Stimulated activated naive B cell treated with anti-CD40 and anti-IgM and Interleukin-4, amounts not matched to agents 10 μg/mL and 1 μg/mL and 100 μg/mL, for 72 hours (primary cell): ENCODE results near the gene OR1J4.
A peak's percentile ranks its signal among the peaks of the same experiment; 100 is the strongest.
"Not testable (repeated sequence)": the region's sequence is repeated elsewhere in the genome, so short reads cannot be mapped to it uniquely, and the experiment has no call there.

ENCODE experiments used
- ATAC-seq, 2 donors: fragments of 150-1000 bp; cut with Tn5 transposase; replicated peaks; 2 replicates each; pipeline ENCODE4 v1.10.0; 2021; ENCODE audit warnings: moderate library complexity in 1 of 2
- DNase-seq: peaks from one replicate; pipeline ENCODE4 v3.0.0; 2021
- H3K27ac Mint-ChIP-seq: one replicate; pipeline ENCODE4 v1.8.0; 2022; ENCODE audit warnings: mild to moderate bottlenecking, mixed read lengths
- H3K27me3 Mint-ChIP-seq, 2 donors: one replicate each; pipeline ENCODE4 v1.8.0; 2022; ENCODE audit warnings: mixed read lengths in 2 of 2
- H3K36me3 Mint-ChIP-seq, 2 donors: one replicate each; pipeline ENCODE4 v1.8.0; 2022; ENCODE audit warnings: mixed read lengths in 2 of 2, mild to moderate bottlenecking in 1 of 2
- H3K4me1 Mint-ChIP-seq, 2 donors: one replicate each; pipeline ENCODE4 v1.8.0; 2022; ENCODE audit warnings: mixed read lengths in 2 of 2, mild to moderate bottlenecking in 1 of 2
- H3K4me3 Mint-ChIP-seq, 2 donors: one replicate each; pipeline ENCODE4 v1.8.0; 2022; ENCODE audit warnings: mild to moderate bottlenecking in 2 of 2, mixed read lengths in 2 of 2, moderate library complexity in 1 of 2
- H3K9me3 Mint-ChIP-seq, 2 donors: one replicate each; pipeline ENCODE4 v1.8.0; 2022; ENCODE audit warnings: mixed read lengths in 2 of 2, mild to moderate bottlenecking in 1 of 2

Gene OR1J4, protein sequence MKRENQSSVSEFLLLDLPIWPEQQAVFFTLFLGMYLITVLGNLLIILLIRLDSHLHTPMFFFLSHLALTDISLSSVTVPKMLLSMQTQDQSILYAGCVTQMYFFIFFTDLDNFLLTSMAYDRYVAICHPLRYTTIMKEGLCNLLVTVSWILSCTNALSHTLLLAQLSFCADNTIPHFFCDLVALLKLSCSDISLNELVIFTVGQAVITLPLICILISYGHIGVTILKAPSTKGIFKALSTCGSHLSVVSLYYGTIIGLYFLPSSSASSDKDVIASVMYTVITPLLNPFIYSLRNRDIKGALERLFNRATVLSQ

DNA sequence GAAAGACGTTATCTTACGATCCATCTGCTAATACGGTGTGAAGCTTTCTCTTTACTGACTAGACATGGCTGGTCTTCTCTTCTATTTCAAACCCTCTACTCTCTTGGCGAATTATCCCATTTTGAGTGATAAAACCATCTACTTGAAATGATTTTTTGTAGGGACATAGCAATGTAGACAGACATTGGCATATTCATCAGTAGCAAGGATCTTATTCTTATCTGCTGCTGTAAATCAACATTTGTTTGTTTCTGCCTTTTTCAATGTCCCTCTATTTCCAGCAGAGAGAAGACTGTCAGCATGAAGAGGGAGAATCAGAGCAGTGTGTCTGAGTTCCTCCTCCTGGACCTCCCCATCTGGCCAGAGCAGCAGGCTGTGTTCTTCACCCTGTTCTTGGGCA lies at the start of gene OR1J4:
Gene OR1J4, plus strand, starts transcription at position 301 of the 400 bp plus-strand sequence. Its CDS starts 0 bp downstream, at position 301.
- peaks cover 14 to 16% of the 10 kb centered on the region in 2 donors for H3K27me3 Mint-ChIP-seq
- no peak for DNase-seq
- H3K4me3 Mint-ChIP-seq: no peak within 1 kb of the TSS
- no peaks in the 10 kb centered on the region for H3K4me1 Mint-ChIP-seq
- no peaks in the 10 kb centered on the region for H3K9me3 Mint-ChIP-seq
- ATAC-seq: no peak
- no peaks in the 10 kb centered on the region for H3K36me3 Mint-ChIP-seq
- H3K27ac Mint-ChIP-seq: no peak within 1 kb of the TSS

DNA sequence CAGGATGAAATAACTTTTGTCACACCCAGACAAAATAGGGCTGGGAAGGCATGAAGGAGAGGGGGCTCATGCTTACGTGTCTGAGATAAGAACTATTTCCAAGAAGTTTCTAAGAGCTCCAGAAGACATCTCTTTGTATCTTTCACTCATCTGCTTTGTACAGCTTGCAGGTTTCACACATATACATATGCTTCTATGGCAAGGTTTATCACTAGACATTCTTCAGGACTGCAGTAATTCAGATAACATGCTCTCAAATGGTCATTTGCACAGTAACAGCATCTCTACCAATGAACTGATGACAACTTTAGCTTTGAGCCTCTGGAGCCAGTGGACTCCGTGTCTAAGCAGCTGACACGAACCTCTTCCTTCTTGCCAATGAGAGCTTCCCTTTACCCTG lies 44.4 kb upstream of the OR1J4 start:
- H3K4me3 Mint-ChIP-seq: no peak overlapping the region
- H3K9me3 Mint-ChIP-seq: peaks cover 0 to 1% of the 10 kb centered on the region in 2 donors
- H3K27ac Mint-ChIP-seq: no peak overlapping the region
- DNase-seq (no peak), ATAC-seq (no peak)
- H3K36me3 Mint-ChIP-seq: peaks cover 0 to 2% of the 10 kb centered on the region in 2 donors
- H3K27me3 Mint-ChIP-seq: peaks cover 30 to 33% of the 10 kb centered on the region in 2 donors
- no peaks in the 10 kb centered on the region for H3K4me1 Mint-ChIP-seq

DNA sequence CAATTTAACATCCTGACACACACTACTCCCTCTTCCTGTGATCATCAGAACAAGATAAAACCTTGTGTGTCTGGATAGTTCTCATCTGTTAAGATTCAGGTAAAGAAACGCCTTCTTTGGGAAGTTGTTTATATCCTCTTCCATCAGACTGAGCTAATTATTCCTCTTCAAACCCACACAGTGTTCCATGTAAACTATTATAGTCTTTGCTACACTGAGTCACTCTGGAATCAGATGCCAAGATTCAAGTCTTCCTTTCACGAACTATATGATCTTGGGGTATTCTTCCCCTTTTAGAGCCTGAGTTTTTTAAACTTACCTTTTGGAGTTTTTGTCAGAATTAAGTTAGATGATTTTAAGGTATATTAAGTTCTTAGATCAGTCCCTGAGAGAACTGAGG lies 43.2 kb upstream of the OR1J4 start:
- no peak for ATAC-seq
- Mint-ChIP-seq H3K36me3 (no peaks in the 10 kb centered on the region), H3K27ac (no peak overlapping the region), H3K27me3 (peaks cover 26 to 30% of the 10 kb centered on the region in 2 donors), H3K4me1 (no peaks in the 10 kb centered on the region), H3K9me3 (no peaks in the 10 kb centered on the region), H3K4me3 (no peak overlapping the region)
- DNase-seq: no peak

DNA sequence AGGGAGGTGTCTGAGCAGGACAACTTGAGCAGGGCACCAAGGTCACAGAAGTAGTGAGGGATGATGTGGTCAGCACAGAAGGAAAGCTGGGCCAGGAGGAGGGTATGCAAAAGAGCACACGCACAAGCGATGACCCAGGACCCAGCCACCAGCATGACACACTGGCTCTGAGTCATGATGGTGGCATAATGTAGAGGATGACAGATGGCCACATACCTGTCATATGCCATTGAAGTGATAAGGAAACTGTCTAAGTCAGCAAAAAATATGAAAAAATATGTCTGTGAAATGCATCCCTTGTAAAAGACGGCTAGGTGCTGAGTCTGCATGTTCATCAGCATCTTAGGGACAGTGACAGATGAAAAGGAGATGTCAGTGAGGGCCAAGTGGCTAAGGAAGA lies 41.6 kb upstream of the OR1J4 start:
- Mint-ChIP-seq H3K36me3 (no peaks in the 10 kb centered on the region), H3K27me3 (peaks cover 29 to 39% of the 10 kb centered on the region in 2 donors), H3K27ac (no peak overlapping the region), H3K4me3 (no peak overlapping the region), H3K9me3 (no peaks in the 10 kb centered on the region), H3K4me1 (no peaks in the 10 kb centered on the region)
- DNase-seq (no peak), ATAC-seq (no peak)

DNA sequence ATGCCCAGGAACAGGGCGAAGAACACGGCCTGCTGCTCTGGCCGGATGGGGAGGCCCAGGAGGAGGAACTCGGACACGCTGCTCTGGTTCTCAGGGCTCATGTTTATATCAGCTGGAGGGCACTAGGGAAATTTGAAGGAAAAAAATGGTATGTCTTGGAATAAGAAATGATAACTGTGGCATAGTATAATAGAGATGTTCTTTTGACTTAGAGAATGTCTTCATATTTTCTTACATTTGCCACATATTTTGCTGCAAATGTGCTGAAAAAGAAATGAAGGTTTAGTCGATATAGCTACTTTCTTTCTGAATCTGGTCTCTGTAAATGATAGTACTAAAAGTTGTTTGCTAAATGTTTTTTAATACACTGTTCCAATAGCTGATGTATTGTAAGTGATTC lies 41.1 kb upstream of the OR1J4 start, which contains the start of gene OR1J1:
Gene OR1J1, minus strand, starts transcription at position 101 of the 400 bp plus-strand sequence. Its CDS starts 0 bp downstream, at position 101.
- H3K9me3 Mint-ChIP-seq: no peaks in the 10 kb centered on the region
- H3K4me1 Mint-ChIP-seq: no peaks in the 10 kb centered on the region
- H3K4me3 Mint-ChIP-seq: no peak within 1 kb of the TSS
- no peaks in the 10 kb centered on the region for H3K36me3 Mint-ChIP-seq
- no peak within 1 kb of the TSS for H3K27ac Mint-ChIP-seq
- ATAC-seq (no peak), DNase-seq (no peak)
- H3K27me3 Mint-ChIP-seq: peaks cover 29 to 39% of the 10 kb centered on the region in 2 donors

DNA sequence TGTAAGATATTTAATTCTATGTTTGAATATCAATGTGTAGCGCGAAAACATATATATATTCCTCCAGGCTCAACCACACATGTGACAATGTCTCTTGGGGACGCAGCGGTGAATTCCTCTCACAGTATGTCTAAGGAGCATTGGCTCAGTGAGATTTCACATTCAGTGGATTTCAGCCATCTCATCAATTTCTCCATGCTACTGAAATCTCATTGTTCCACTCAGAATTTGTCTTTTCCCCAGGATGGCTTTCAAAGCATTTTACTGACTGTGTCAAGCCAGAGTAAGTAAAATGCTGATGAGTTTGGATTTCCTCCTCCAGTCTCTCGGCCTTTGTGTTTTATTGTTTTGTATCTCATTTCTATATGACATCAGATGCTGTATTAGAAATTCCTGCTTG lies 39.9 kb upstream of the OR1J4 start:
- no peaks in the 10 kb centered on the region for H3K9me3 Mint-ChIP-seq
- H3K27me3 Mint-ChIP-seq: peaks cover 29 to 39% of the 10 kb centered on the region in 2 donors
- no peak overlapping the region for H3K27ac Mint-ChIP-seq
- DNase-seq: no peak
- no peak for ATAC-seq
- H3K4me3 Mint-ChIP-seq: no peak overlapping the region
- no peaks in the 10 kb centered on the region for H3K4me1 Mint-ChIP-seq
- H3K36me3 Mint-ChIP-seq: no peaks in the 10 kb centered on the region

DNA sequence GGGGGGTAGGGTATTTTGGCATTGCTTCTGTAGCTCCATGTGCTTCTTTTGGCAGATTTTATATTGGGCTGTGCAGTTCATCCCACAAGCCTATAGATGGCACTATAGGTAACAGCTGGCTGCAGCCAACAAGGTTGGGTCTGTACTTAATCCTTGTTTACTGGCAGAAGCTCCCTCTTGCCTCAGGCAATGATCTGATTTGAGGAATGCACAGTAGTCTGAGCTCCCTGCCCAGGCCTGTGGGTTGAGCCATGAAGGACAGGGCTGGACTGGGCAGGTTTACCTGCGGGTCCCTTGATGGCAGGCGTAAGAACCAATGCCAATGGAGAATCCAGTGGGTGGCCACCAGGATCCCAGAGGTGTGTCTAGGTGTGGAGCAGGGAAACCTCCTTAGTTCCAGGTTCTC lies 20.1 kb upstream of the OR1J4 start:
- ATAC-seq (peak; percentile 45 to 58), DNase-seq (peak; percentile 9)
- Mint-ChIP-seq H3K27ac (no peak overlapping the region), H3K36me3 (peaks cover 0 to 2% of the 10 kb centered on the region in 2 donors), H3K27me3 (peaks cover 50 to 58% of the 10 kb centered on the region in 2 donors), H3K4me1 (no peaks in the 10 kb centered on the region), H3K9me3 (peaks cover 7% of the 10 kb centered on the region in 2 donors), H3K4me3 (no peak overlapping the region)

DNA sequence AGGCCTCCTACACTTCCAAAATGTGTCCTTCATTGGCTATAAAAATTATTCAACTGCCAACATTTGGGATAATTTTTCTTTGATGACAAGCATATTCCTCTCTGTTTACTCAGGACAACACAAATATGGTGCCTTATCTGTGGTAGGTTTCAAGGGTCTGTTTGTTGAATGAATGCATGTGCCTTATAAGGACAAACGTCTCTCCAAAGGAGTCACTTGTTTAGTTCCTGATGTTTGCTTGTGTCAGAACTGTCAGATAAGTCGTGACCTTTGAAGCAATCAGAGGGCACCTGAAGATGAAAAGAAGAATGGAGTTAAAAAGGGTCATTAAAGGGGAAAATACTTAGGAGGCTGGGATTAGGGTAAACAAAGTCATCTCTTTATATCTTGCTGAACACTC lies 12.0 kb upstream of the OR1J4 start:
- no peaks in the 10 kb centered on the region for H3K9me3 Mint-ChIP-seq
- H3K4me1 Mint-ChIP-seq: no peaks in the 10 kb centered on the region
- H3K27me3 Mint-ChIP-seq: peaks cover 33 to 35% of the 10 kb centered on the region in 2 donors
- no peak for DNase-seq
- no peak overlapping the region for H3K27ac Mint-ChIP-seq
- no peak overlapping the region for H3K4me3 Mint-ChIP-seq
- H3K36me3 Mint-ChIP-seq: no peaks in the 10 kb centered on the region
- ATAC-seq: no peak

DNA sequence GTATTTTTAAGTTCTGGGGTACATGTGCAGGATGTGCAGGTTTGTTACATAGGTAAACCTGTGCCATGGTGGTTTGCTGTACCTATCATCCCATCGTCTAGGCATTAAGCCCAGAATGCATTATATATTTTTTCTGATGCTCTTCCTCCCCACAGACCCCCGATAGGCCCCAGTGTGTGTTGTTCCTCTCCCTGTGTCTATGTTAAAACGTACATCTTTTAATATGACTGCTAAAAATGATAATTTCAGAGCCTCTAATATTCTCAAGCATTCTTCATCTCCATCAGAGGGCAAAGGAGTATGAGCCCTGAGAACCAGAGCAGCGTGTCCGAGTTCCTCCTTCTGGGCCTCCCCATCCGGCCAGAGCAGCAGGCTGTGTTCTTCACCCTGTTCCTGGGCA lies 8.4 kb upstream of the OR1J4 start, which contains the start of gene OR1J2:
Gene OR1J2, plus strand, starts transcription at position 301 of the 400 bp plus-strand sequence. Its CDS starts 0 bp downstream, at position 301.
- H3K27me3 Mint-ChIP-seq: peaks cover 28 to 35% of the 10 kb centered on the region in 2 donors
- no peak for ATAC-seq
- DNase-seq: no peak
- no peaks in the 10 kb centered on the region for H3K9me3 Mint-ChIP-seq
- no peaks in the 10 kb centered on the region for H3K36me3 Mint-ChIP-seq
- no peak within 1 kb of the TSS for H3K27ac Mint-ChIP-seq
- no peaks in the 10 kb centered on the region for H3K4me1 Mint-ChIP-seq
- no peak within 1 kb of the TSS for H3K4me3 Mint-ChIP-seq

DNA sequence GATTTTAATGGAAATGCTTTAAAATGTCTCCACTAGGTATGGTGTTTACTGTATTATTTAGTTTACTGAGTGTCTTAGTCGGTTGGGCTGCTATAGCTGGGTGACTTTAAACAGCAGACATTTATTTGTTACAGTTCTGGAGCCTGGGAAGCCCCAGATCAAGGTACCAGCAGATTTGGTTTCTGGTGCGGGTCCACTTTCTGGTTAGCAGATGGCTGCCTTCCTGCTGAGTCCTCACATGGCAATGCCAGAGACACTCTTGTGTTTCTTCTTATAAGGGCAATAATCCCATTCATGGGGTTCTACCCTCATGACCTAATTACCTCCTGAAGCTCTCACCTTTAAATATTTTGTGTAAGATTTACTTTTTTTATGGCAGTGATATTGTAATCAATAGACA lies 715 bp upstream of the OR1J4 start:
- H3K4me3 Mint-ChIP-seq: no peak overlapping the region
- no peak for DNase-seq
- no peaks in the 10 kb centered on the region for H3K36me3 Mint-ChIP-seq
- H3K9me3 Mint-ChIP-seq: no peaks in the 10 kb centered on the region
- peaks cover 10 to 15% of the 10 kb centered on the region in 2 donors for H3K27me3 Mint-ChIP-seq
- no peak for ATAC-seq
- H3K4me1 Mint-ChIP-seq: no peaks in the 10 kb centered on the region
- H3K27ac Mint-ChIP-seq: no peak overlapping the region

DNA sequence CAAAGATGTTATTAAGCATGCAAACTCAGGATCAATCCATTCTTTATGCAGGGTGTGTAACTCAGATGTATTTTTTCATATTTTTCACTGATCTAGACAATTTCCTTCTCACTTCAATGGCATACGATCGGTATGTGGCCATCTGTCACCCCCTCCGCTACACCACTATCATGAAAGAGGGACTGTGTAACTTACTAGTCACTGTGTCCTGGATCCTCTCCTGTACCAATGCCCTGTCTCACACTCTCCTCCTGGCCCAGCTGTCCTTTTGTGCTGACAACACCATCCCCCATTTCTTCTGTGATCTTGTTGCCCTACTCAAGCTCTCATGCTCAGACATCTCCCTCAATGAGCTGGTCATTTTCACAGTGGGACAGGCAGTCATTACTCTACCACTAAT lies 435 bp downstream of the OR1J4 start:
- no peak for ATAC-seq

DNA sequence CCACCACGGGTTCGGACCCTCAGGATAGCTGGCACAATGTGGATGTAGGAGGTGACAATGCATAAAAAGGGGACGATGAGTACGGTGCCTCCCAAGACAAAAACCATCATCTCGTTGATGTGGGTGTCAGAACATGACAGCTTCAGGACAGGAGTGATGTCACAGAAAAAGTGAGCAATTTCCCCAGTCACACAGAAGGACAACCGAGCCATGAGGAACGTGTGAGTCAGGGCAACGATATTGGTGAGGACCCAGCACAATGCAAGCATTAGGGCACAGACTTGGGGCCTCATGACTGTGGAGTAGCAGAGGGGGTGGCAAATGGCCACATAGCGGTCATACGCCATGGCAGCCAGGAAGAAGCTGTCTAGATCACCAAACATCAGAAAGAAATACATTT lies 7.7 kb downstream of the OR1J4 start:
- DNase-seq (no peak), ATAC-seq (no peak)
- H3K4me3 Mint-ChIP-seq: no peak overlapping the region
- H3K27ac Mint-ChIP-seq: no peak overlapping the region
- no peaks in the 10 kb centered on the region for H3K36me3 Mint-ChIP-seq
- H3K9me3 Mint-ChIP-seq: no peaks in the 10 kb centered on the region
- no peaks in the 10 kb centered on the region for H3K4me1 Mint-ChIP-seq
- peaks cover 20 to 27% of the 10 kb centered on the region in 2 donors for H3K27me3 Mint-ChIP-seq

More for the DNA sequence above, 435 bp downstream of the OR1J4 start:
- no peak for DNase-seq
- H3K4me3 Mint-ChIP-seq: no peak overlapping the region
- no peaks in the 10 kb centered on the region for H3K9me3 Mint-ChIP-seq
- no peak overlapping the region for H3K27ac Mint-ChIP-seq
- H3K36me3 Mint-ChIP-seq: no peaks in the 10 kb centered on the region
- H3K27me3 Mint-ChIP-seq: peaks cover 14% of the 10 kb centered on the region in 2 donors
- H3K4me1 Mint-ChIP-seq: no peaks in the 10 kb centered on the region

DNA sequence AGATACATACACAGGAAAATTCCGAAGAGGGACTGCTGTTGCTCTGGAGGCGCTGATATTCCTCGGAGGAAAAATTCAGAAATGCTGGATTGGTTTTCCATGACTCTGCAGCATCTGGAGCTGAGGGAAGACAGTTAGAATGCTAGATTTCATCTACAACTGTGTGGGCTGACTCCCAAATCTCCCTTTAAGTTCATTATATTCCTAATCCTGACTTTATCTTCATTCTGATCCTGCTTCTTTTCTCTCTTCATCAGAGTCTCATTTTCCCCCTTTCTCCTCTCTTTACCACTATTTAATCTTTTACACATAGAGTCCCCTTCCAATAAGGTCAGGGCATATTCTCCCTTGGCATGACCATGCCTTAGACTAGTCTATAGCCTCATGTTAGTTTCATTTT lies 8.3 kb downstream of the OR1J4 start, which contains the start of gene OR1N1:
Gene OR1N1, minus strand, starts transcription at position 101 of the 400 bp plus-strand sequence. Its CDS starts 0 bp downstream, at position 101.
- Mint-ChIP-seq H3K27me3 (peaks cover 20 to 27% of the 10 kb centered on the region in 2 donors), H3K4me1 (no peaks in the 10 kb centered on the region), H3K9me3 (no peaks in the 10 kb centered on the region), H3K4me3 (no peak within 1 kb of the TSS), H3K27ac (no peak within 1 kb of the TSS), H3K36me3 (no peaks in the 10 kb centered on the region)
- DNase-seq (no peak), ATAC-seq (no peak)

DNA sequence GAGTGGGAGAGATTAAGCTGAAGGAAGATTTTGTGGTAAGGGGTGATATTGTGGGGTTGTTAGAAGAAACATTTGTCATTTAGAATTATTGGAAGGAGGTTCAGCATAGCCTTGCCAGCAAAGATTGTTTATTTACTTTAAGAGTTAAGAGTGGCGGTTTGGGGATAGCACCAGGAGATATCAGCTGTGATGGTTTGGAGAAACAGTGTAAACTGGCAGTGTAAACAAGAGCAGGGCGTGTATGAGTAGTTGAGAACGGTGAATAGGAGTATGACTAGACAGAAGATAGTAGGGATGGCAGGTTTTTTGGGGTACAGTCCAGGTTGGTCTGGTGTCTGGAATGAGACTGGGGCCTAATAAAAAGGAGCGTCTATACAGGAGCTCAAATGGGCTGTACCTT lies 12.2 kb downstream of the OR1J4 start:
- peaks cover 12 to 44% of the 10 kb centered on the region in 2 donors for H3K27me3 Mint-ChIP-seq
- H3K9me3 Mint-ChIP-seq, H3K4me1 Mint-ChIP-seq, ATAC-seq, H3K4me3 Mint-ChIP-seq, DNase-seq, H3K27ac Mint-ChIP-seq, H3K36me3 Mint-ChIP-seq: not testable (repeated sequence)

DNA sequence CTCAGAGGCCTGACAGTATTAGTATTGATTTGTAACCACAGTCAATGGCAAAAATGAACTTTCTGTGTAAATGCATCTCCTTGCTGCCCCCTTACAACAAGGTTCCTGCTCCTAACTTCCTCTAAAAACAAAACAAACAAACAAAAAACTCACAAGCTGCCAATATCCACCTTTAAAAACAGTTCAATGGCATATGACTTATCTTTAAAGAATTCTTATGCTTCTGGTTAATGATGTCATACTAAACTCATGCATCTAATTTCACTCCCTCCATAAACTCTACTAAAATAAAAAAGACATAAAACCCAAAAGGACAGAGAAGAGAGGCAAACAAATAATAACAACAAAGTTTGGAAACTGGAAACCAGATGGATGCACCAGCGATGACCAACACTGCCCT lies 17.2 kb downstream of the OR1J4 start:
- DNase-seq: no peak
- H3K9me3 Mint-ChIP-seq: peaks cover 5 to 6% of the 10 kb centered on the region in 2 donors
- H3K4me3 Mint-ChIP-seq: no peak overlapping the region
- H3K27me3 Mint-ChIP-seq: peaks cover 4 to 25% of the 10 kb centered on the region in 2 donors
- no peak for ATAC-seq
- H3K4me1 Mint-ChIP-seq: no peaks in the 10 kb centered on the region
- no peak overlapping the region for H3K27ac Mint-ChIP-seq
- no peaks in the 10 kb centered on the region for H3K36me3 Mint-ChIP-seq
